Mammary epithelial cell (primary cell): Measurements from ENCODE around the gene C13orf46.

Source experiments
- CTCF ChIP-seq, 2 donors: IDR thresholded peaks in 1 of 2; conservative IDR thresholded peaks in 1 of 2; 2 replicates each; pipeline ENCODE4 v1.5.1; 2011 to 2012; ENCODE audit warnings: inconsistent platforms in 2 of 2, low read length in 2 of 2, mild to moderate bottlenecking in 2 of 2, control low read depth in 1 of 2, low read depth in 1 of 2; ENCODE audit not compliant: insufficient read depth in 1 of 2; ENCODE audit errors: extremely low read depth in 1 of 2
- EZH2 ChIP-seq: IDR thresholded peaks from 2 replicates; pipeline ENCODE4 v1.6.1; 2012; ENCODE audit warnings: low read length, inconsistent platforms, borderline replicate concordance

- TF ChIP-seq CTCF (conservative IDR thresholded peaks at IDR 0.05 in 1 of 2, IDR thresholded peaks at IDR 0.05 in 1 of 2; ENCODE audit: extremely low read depth in 1 of 2, insufficient read depth in 1 of 2, low read depth in 1 of 2, low read length in 2 of 2) (no peak), EZH2 (no peak)
Observed at GRCh38 chr13:113917594-113918371, 56.1 kb downstream of the C13orf46 start.
